Right kidney (tissue), 1 donor: ENCODE data around the gene JOSD2.

Source experiments
- DNase-seq: peaks from one replicate; pipeline ENCODE4 v3.0.0-alpha.2; 2016

JOSD2 gene

DNA sequence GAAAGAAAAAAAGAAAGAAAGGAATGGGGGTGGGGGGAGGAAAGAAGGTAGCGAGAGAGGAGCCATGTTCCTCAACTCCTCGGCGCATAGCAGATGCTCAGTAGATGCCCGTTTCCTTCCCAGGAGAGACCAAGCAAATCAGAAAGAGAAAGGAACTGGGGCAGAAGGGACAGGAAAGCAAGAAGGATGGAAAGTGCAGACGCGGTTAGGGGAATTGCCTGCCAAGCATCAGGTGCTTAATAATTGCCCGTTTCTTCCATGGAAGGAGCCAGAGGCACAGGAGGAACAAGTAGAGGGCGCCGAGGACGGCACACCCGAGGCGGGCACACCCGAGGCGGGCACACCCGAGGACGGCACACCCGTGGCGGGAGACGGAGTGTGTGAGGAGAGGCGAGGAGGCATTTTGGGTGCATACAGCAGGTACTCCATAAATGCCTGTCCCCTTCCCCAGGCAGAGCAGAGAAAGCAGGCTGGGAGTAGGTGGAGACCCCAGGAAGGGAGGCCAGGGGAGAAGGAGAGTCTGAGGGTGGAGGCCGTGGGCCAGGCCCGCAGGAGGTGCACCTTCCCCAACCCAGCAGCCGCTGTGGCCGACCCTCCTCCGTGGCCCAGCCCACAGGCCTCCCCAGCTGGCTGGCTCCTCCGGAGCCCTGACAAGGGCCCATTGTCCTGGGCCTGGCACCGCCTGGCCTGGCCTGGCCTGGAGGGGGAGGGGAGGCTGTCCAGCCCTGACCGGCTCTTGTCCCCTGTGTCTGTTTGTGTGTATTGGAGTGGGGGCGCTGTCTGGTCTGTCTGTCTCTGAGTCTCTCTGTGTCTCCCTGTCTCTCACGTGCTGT is 14.6 kb downstream of the JOSD2 start:
- DNase-seq: no peak

DNA sequence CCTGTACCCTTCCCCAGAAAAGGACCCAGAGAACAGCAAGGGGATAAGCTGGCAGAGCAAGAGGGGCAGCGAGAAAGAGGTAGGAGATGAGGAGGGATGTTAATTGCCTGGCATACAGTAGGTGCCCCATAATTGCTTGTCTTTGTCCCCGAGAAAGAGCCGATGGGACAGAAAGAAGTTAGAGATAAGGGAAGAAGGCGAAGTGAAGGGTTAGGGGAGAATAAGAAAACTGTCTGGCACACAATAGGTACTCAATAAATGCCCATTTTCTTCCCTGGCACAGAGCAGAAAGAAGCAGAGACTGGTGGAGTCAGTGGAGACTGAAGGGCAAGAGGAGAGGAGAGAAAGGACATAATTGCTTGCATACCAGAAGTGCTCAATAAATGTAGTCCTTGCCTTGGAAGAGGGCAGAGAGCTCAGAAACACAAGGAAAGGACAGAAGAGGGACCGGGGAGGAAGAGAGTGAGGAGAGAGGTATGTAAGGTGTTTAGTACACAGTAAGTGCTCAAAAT is 15.9 kb downstream of the JOSD2 start:
- DNase-seq: no peak

DNA sequence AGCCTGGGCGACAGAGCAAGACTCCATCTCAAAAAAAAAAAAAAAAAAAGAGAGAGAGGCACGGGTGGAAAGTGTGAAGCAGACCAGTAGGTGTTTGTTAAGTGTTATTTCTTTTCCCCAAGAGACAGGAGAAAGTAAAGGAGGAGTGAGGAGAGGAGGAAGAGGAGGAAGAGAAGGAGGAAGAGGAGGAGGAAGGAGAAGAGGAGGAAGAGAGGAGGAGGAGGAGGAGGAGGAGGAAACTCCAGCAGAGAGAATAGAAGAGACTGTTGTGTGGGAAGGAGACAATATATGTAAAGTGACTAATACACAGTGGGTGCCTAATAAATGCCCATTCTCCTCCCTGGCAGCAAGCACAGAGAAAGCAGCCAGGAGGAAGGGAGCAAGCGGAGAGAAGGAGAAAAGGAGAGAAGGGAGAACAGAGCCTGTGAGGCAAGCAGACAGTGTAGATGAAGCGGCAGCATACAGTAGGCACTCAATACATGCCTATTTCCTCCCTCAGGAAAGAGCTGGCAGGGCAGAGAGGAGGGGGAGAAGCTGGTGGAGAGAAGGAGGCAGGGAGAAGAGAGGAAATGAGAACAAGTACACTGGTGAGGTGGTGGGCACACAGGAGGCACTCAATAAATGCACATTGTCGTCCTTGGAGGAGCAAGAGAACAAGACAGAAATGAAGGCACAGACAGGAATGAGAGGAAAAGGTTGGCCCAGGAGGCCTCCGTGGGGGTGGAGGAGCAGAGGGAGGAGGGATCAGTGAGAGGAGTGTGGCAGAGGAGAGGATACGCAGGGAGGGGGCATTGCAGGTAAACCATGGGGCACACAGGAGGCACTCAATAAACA is 16.6 kb downstream of the JOSD2 start:
- no peak for DNase-seq

DNA sequence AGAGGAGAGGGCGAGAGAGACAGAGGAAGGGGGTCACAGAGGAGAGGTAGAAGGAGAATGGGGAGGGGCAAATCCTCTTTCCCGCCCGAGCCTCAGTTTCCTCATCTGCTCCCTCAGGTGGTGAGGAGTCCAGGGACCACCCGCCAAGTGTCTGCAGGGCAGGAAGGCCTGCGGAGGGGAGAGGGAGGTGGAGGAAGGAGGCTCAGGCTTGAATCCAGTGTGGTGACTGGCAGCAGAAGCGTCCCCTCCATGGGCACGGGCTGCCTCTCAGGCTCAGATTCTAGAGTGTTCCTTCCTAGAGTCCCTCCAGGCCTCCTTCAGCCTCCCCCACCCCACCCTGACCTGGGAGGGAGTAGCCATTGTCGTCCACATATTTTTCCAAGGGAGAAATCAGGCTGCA is 17.8 kb downstream of the JOSD2 start:
- DNase-seq: no peak

DNA sequence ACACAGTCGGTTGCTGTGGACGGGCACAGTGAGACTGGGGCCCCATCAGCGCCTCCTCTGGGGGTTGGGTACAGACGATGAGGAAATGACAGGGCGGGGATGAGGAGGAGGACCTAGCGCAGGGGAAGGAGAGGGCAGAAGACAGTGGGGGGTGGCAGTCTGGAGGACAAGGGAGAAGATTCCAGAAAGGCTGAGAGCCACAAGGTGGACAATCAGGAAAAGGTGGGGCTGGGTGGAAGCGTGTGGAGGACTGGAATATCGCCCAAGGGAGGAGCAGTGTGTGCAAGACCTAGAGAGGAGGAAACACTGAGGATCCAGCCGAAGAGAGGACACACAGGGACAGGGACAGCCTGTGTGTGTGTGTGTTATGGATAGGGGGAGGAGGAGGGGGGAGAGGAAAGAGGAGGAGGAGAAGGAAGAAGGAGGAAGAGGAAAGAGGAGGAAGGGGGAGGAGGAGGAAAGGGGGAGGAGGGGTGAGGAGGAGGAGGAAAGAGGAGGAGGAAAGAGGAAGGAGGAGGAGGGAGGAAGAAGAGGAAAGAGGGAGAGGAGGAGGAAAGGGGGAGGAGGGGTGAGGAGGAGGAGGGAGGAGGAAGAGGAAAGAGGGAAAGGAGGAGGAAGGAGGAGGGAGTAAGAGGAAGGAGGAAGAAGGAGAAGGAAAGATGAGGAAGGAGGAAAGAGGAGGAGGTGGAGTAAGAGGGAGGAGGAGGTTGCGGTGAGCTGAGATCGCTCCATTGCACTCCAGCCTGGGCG is 18.5 kb downstream of the JOSD2 start:
- DNase-seq: no peak

DNA sequence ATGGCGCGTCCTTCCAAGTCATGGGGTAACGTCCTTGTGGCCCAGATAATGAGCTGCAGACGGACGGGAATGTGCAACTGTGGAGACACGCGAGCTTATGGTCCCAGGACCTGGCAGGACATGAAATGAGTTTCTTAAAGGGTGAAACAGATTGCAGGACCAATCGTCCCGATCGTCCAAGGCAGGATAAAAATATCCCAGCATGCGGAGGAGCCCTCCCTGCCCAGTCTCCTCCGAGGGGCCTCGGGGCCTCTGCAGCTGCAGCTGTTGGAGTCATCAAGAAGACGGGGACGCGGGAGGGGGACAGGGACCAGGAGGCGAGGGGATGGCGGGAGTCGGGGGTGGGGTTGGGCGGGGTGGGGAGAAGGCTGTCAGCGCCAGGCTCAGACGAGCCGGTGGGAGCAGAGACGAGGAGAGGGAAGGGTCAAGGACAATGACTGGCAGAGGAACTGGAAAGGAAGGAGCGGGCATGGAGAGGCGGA is 20.0 kb downstream of the JOSD2 start:
- DNase-seq: no peak

DNA sequence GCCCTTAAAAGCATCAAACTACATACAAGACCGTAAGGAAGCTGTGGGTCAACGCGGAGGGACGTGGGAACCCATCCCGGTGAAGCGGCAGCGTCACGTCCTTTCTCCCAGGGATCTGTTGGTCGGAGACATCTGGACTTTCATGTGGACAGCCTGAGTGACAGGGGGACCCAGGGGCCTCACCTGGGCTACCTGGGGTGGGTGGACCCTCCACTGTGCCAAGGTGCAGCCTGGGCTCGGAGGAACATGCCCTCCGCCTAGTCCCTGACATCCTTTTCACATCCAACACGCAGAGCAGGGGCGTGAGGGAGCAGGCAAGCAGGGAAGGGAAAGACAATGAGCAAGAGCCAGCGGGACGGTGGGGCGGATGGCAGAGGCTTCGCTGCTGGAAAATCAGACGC is 20.6 kb downstream of the JOSD2 start:
- no peak for DNase-seq

DNA sequence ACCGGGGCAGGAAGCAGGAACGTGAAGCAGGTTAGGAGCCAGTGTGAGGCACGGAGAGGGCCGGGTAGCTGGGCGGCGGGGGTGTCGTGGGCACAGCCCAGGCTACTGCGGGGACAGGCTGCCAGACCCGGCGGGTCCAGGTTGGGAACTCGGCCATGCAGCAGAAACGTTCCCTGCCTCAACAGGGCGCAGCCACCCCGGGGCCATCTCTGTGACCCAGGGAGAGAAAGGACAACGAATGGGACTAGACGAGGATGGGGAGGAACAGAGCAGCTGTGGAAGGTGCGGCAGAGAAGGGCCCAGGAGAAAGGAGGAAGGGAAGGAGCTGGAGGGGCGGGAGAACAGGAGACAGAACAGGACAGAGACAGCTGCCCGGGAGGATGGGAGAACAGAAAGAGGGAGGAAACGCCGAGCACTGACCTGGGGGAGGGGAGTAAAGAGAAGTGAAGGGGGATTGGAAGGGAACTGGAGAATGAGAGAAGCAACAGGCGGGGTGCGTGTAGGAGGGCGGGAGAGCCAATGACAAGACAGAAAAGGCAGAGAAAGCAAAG is 21.5 kb downstream of the JOSD2 start:
- DNase-seq: no peak

DNA sequence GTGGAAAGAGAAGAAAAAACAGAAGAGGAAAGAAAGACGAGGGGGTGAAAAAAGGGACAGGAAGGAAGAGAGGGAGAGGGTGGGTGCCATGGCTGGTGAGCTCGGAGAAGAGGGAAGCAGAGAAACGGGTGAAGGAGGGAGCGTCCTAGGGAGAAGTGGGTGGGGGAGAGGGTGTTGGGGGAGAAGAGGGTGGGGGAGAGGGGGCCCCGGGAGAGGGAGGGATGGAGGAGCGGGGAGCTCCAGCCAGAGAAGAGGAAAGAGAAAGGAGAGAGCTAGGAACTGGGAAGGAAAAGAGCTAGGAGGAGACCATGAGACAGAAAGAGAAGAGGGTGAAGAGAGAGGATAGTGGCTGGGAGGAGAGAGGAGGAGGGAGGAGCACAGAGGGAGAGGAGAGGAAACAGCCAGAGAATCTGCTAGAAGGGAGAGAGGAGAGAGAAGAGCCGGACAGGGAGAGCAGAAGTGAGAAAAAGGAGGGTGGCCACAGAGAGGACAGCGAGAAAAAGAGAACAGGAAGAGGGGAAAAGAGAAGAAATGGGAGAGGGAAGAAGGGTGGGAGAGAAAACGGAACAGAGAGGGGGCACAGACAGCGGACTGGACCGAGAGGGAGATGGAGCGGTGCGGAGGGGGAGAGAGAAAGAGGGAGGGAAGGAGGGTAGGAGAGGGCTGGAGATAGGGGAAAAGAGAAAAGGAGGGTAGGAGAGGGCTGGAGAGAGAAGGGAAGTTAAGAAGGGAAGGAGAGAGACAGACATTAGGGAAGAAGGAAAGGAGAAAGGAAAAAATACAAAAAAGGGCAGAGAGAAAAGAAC is 22.4 kb downstream of the JOSD2 start:
- DNase-seq: no peak

DNA sequence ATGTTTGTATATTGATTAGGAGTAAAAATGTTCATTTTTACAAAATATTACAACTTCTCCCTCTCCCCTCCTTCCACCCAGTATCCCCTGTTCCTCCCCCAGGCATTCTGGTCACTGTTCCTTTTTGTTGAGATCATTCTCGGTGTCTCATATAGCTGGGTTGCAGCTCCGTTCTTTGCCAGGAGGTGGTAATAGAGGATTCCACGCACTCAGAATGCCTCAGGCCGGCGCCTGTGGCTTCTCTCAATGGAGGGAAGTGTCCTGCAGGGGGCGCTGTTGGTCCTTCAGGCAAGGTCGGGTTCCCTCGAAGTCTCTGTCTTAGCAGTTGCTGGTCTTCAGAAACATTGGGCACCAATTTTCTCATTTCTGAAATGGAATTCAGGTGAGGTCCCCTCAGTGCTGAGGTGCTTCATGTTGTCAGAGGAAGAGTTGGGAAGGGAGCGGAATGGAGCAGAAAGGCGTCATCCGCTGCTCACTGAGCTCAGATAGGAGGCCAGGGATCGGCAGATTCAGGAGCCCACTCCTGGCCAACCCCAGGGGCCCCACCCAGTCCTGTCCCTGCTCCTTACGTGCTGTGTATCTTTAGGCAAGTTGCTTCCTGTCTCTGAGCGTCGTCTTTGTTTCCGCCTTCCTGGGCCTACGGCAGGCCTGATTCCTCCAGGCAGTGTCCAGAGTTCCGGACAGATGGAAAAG is 24.0 kb downstream of the JOSD2 start:
- no peak for DNase-seq

DNA sequence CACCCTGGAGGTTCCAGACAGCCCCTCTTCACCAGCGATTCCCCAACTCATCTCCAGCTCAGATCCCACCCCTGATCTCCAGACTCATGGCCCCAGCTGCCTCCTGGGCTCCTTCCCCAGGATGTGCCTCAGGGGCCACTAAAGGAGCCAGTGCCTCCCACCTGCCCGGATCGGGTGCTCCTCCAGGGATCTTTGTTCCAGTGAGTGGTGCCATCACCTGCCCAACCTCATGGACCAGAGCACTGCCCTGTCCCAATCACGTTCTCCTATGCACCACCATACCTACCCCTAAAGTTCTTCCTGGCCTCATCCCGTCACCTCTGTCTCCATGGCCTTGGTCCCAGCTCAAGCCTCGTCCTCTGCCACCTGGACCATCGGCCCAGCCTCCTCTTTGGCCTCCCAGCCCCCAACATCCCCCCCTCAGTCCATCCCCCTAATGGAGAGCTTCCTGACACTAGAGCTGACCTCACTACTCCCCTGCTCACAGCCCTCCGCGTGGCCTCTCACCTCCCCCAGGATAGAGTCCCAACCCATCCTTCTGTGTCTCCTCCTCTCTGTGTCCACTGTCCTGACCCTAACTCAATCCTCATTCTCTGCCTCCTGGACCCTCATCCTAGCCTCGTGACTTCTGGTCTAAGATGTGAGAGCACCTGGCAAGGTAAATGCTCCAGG is 25.6 kb downstream of the JOSD2 start:
- DNase-seq: no peak

DNA sequence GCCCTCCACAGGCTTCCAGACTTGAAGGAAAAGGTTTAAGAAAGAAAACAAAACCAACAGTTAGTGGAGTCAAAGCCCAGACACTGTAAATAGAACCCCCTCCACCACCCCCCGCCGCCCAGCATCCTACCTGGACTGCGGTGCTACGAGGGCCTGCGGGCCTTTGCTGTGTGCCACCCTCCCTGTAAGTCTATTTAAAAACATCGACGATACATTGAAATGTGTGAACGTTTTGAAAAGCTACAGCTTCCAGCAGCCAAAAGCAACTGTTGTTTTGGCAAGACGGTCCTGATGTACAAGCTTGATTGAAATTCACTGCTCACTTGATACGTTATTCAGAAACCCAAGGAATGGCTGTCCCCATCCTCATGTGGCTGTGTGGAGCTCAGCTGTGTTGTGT is 28.1 kb downstream of the JOSD2 start:
- no peak for DNase-seq

DNA sequence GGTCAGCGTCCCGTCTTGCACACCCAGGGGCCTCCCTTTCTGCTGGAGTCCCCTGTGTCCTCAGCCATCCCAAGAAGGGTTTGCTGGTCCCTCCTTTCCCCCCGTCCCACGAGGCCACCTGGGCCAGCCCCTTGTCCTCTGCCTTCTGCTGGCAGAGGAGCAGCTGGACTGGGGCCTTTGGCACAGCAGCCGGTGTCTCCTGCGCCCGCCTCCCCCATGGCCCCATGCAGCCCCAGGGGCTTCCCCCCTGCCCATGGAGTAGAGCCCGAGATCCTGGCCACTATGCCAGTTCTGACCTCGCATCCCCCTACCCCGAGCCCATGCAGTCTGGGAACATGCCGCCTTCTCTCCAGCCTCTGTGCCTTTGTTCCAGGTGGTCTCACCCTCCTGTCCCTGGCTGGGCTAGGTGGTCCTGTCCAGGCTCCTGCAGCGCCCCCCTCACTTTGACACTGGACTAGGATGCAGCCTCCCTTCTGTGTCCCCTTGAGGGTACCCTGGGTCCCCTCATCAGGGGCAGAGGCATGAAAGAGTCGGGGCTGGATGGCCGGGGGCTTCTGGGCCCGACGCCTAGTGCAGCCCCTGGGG is 28.6 kb downstream of the JOSD2 start:
- no peak for DNase-seq

DNA sequence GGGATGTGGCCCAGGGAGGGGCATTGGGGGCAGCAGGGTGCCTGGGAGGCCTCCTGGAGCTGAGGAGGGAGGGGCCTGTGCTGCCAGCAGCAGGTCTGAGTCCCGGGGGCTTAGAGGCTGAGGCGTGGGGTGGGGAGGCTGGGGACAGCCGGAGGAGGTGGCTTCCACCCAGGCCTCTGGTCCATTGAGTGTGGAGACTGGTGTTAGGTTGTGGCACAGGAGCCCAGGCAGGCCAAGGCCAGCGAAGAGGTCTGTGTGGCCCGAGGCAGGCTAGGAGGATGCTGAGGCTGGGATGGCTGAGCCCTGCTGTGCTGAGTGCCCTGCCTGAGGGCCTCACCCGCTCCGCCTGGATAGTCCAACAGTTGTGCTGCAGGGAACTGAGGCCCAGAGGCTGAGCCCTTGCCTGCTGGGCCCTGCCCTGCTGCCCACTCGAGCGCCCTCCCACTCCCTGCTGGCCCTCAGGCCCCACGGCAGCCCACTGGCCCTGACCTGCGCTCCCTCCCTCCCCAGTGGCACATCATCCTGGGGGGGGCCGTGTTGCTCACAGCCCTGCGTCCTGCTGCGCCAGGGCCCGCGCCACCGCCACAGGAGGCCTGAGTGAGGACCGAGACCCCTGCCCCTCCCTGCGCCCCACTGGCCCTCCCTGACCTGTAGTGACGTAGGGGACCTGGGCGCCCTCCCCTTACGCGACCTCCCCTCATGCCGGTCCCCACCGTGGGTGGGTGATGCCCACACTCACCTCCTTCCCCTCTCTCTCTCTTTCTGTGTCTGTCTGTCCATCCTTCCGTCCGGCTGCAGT is 29.4 kb downstream of the JOSD2 start:
- no peak for DNase-seq

DNA sequence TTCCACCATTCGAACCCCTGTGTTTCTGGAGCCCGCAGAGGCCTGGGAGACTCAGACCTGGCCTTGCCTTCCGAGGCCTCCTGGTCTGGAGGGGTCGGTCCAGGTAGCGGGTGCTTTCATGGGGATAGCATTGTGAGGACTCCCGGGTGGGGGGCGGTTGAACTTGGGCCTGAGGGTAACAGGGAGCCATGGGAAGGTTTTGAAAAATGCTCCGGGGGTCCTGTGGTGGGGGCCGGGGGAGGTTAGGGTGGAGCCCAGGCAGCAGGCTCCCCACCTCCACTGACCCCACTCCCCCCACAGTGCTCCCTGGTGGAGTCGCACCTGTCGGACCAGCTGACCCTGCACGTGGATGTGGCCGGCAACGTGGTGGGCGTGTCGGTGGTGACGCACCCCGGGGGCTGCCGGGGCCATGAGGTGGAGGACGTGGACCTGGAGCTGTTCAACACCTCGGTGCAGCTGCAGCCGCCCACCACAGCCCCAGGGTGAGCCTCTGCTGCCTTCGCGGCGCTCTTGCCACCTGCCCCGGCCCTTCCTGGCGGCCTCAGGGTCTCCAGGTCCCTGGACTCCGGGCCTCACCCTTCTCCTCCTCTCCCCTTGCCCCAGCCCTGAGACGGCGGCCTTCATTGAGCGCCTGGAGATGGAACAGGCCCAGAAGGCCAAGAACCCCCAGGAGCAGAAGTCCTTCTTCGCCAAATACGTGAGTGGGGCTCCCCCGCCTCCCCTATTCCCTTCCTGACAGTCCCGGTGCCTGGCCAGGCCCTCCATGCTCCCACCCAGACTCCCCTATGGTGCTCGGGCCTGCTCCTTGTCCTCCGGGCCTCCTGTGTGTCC is 30.5 kb downstream of the JOSD2 start:
- DNase-seq: no peak

DNA sequence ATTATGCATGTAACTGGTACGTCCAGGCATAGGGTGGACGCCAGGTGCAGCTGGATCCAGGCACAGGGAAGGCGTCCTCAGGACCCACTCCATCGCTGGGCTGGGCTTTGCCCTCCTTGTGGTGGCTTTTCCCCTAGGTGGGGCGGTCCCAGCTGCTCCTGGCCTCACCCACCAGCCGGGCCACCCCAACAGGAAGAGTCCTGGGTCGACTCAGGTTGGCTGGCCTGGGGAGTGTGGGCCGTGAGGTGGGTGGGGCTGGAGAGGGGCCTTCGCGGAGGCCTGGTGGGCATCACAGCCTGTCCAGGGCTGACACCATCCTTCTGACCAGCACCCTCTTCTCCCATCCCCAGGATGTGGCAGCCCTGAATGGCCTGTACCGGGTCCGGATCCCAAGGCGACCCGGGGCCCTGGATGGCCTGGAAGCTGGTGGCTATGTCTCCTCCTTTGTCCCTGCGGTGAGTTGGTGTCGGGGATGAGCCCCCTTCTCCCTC is 31.2 kb downstream of the JOSD2 start:
- no peak for DNase-seq

DNA sequence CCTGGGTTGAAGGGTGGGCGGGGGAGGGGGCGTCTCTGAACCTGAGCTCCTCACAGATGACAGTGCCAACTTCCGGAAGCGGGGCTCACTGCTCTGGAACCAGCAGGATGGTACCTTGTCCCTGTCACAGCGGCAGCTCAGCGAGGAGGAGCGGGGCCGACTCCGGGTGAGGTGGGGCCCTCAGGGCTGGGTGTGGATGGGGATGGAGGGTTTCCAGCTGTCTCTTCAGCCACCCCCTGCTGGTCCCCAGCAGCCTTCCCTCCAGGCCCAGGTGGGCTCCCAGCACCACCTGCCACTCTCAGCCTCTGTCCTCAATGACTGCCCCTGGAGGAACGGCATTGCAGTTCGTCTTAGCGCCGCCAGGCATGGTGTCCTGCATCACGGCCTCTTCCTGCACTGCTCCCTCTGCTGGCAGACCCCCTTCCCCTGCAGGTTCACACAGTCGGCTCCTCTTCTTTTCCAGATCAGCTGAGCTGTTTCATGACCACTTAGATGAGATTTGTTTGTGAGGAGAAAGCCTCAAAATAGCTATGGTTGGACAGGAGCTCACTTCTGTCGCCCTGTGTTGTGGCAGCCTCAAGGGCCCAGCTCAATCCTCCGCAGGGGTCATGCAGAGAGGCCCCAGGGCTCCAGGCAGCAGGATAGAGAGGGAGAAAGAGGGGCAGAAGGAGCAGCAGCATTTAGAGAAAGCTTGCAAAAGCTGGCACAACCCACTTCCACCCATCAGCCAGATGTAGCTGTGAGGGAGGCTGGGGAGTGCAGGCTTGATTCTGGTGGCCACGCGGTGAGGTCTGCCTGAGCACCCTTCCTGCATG is 31.9 kb downstream of the JOSD2 start:
- no peak for DNase-seq
